ENCODE results near the gene PNKD. TPM values are rescaled to one million over a fixed set of nuclear protein-coding genes. Genes with fewer than 3 reads are reported as not detected.
"Not testable (repeated sequence)": the region's sequence is repeated elsewhere in the genome, so short reads cannot be mapped to it uniquely, and the experiment has no call there.

PNKD gene
- total and polyA plus RNA-seq, 10 of the 15 experiments (the other 5 are each of a cell fraction or from before 2014, with no cell fraction given): 27.2 to 106 (median 61.3) TPM

DNA sequence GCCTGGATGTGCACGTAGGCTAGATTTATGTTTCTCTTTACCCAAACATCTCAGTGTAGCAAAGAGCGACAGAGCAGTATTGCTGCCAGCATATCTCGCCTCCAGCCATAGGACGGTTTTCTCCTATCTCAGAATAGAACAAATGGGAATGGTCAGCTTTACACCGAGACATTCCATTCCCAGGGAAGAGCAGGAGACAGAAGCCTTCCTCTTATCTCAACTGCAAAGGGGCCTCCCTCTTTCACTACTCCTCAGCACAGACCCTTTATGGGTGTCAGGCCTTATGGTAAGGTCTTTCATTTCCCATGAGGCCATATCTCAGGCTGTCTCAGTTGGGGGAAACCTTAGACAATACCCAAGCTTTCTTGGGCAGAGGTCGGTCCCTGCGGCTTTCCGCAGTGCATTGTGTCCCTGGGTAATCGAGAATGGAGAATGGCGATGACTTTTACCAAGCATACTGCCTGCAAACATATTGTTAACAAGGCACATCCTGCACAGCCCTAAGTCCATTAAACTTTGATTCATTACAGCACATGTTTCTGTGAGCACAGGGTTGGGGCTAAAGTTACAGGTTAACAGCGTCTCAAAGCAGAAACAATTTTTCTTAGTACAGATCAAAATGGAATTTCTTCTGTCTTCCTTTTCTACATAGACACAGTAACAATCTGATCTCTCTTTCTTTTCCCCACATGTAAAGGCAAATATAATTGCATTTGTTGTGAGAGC, 41.4 kb downstream of the PNKD start:
- H3K36me3 ChIP-seq (ENCODE audit: control insufficient read depth in 2 of 2, insufficient read depth in 2 of 2, low read length in 1 of 2); H3K4me1 ChIP-seq (ENCODE audit: control insufficient read depth, insufficient read depth, low read length); H2AFZ ChIP-seq (ENCODE audit: control insufficient read depth, low read depth, low read length); H3K9ac ChIP-seq (ENCODE audit: control insufficient read depth, insufficient read depth, low read length); BruUV-seq (replicated peaks); DNase-seq (ENCODE audit: low read depth, low spot score); in situ Hi-C loops (cut with MboI); RAD21 ChIA-PET (ENCODE audit: unreplicated experiment); H3K4me2 ChIP-seq (ENCODE audit: control insufficient read depth, insufficient read depth); H3K27ac ChIP-seq (ENCODE audit: control insufficient read depth, insufficient read depth); intact Hi-C loops (cut with micrococcal nuclease; ENCODE audit: unreplicated experiment); H3K9me3 ChIP-seq (replicated peaks; ENCODE audit: control insufficient read depth, insufficient read depth, low read length); H3K27me3 ChIP-seq (replicated peaks in 1 of 2; ENCODE audit: control insufficient read depth in 2 of 2, insufficient read depth in 2 of 2, low read length in 1 of 2); H4K20me1 ChIP-seq (ENCODE audit: control insufficient read depth, insufficient read depth); ATAC-seq; H3K79me2 ChIP-seq (ENCODE audit: control insufficient read depth, insufficient read depth, low read length); FAIRE-seq; H3K4me3 ChIP-seq; POLR2A ChIA-PET: not testable (repeated sequence)
- ChIA-PET CTCF (interaction anchor here (1.7 kb wide), 1 partner anchor 44 kb away, joined by 6 read pairs; no protein-coding TSS in a partner anchor), SMC1A (ENCODE audit: uncharacterized antibody, unreplicated experiment) (interaction anchor here (0.7 to 1.1 kb wide), 3 partner anchors 10 to 82 kb away, joined by 3 to 4 read pairs (median 4); no protein-coding TSS in a partner anchor)
- 78% methylated on average over 11 of the region's 11 CpGs for WGBS (ENCODE audit: insufficient coverage, insufficient replicate concordance, low lambda C conversion rate, missing lambda C conversion rate)

DNA sequence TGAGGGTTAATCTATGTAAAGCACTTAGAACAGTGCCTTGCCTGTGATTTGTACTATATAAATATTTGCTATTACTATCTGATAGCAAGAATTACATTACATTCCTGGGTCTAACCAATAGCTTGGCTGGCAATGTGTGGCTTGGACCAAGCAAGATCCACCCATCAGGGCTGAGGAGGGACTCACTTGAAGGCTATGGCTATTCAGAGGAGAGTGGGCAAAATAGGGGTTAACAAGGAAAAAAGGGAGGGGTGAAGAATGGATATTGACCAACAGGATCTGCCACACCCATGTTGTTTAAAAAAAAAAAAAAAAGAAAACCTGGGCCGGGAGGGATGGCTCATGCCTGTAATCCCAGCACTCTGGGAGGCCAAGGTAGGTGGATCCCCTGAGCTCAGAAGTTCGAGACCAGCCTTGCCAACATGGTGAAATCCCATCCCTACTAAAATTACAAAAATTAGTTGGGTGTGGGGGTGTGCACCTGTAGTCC, 42.0 kb downstream of the PNKD start:
- CTCF ChIA-PET: interaction anchor here (1.7 kb wide), 1 partner anchor 44 kb away, joined by 6 read pairs; no protein-coding TSS in a partner anchor
- RAD21 ChIA-PET (ENCODE audit: unreplicated experiment): interaction anchor here (0.7 kb wide), 1 partner anchor 25 kb away, joined by 4 read pairs; no protein-coding TSS in a partner anchor
- no peaks in the 10 kb centered on the region for H3K79me2 ChIP-seq (ENCODE audit: control insufficient read depth, insufficient read depth, low read length)
- POLR2A ChIA-PET: no interaction called here
- no peak overlapping the region for H3K27ac ChIP-seq (ENCODE audit: control insufficient read depth, insufficient read depth)
- no peaks in the 10 kb centered on the region for H3K36me3 ChIP-seq (ENCODE audit: control insufficient read depth in 2 of 2, insufficient read depth in 2 of 2, low read length in 1 of 2)
- intact Hi-C loops (cut with micrococcal nuclease; ENCODE audit: unreplicated experiment): no loop called here
- H3K4me2 ChIP-seq (ENCODE audit: control insufficient read depth, insufficient read depth): no peak overlapping the region
- H3K9ac ChIP-seq (ENCODE audit: control insufficient read depth, insufficient read depth, low read length): no peak overlapping the region
- SMC1A ChIA-PET (ENCODE audit: uncharacterized antibody, unreplicated experiment): interaction anchor here (0.7 to 1.1 kb wide), 4 partner anchors 8 to 81 kb away, joined by 3 to 4 read pairs (median 4); no protein-coding TSS in a partner anchor
- H2AFZ ChIP-seq (ENCODE audit: control insufficient read depth, low read depth, low read length): no peak overlapping the region
- in situ Hi-C loops (cut with MboI): no loop called here
- H3K9me3 ChIP-seq (replicated peaks; ENCODE audit: control insufficient read depth, insufficient read depth, low read length): no peaks in the 10 kb centered on the region
- FAIRE-seq (no peak), DNase-seq (ENCODE audit: low read depth, low spot score) (no peak), ATAC-seq (no peak)
- H3K4me1 ChIP-seq (ENCODE audit: control insufficient read depth, insufficient read depth, low read length): no peaks in the 10 kb centered on the region; the same call in 1 of the 2 replicates
- BruUV-seq (replicated peaks): no TSS peak
- H3K4me3 ChIP-seq: no peak overlapping the region
- no peaks in the 10 kb centered on the region for H4K20me1 ChIP-seq (ENCODE audit: control insufficient read depth, insufficient read depth)
- WGBS (ENCODE audit: insufficient coverage, insufficient replicate concordance, low lambda C conversion rate, missing lambda C conversion rate): 36% methylated on average over 2 of the region's 2 CpGs
- no peaks in the 10 kb centered on the region for H3K27me3 ChIP-seq (replicated peaks in 1 of 2; ENCODE audit: control insufficient read depth in 2 of 2, insufficient read depth in 2 of 2, low read length in 1 of 2)
- TF ChIP-seq KLF5 (IDR thresholded peaks at IDR 0.05; ENCODE audit: partially characterized antibody) (no peak), RBBP5 (conservative IDR thresholded peaks at IDR 0.05) (no peak), EED (IDR thresholded peaks at IDR 0.05; ENCODE audit: low read depth) (no peak), NFYB (IDR thresholded peaks at IDR 0.05; ENCODE audit: insufficient read depth, low read depth, low read length) (no peak), RB1 (IDR thresholded peaks at IDR 0.05; ENCODE audit: borderline replicate concordance) (no peak), MTA2 (IDR thresholded peaks at IDR 0.05; ENCODE audit: low read depth) (no peak), ZBED1 (IDR thresholded peaks at IDR 0.05; ENCODE audit: borderline replicate concordance) (no peak), PAX5 (IDR thresholded peaks at IDR 0.05; ENCODE audit: borderline replicate concordance, low read depth, low read length) (no peak), NRF1 (conservative IDR thresholded peaks at IDR 0.05; ENCODE audit: low read depth, low read length) (no peak)
- TF ChIP-seq, protein P1, sequence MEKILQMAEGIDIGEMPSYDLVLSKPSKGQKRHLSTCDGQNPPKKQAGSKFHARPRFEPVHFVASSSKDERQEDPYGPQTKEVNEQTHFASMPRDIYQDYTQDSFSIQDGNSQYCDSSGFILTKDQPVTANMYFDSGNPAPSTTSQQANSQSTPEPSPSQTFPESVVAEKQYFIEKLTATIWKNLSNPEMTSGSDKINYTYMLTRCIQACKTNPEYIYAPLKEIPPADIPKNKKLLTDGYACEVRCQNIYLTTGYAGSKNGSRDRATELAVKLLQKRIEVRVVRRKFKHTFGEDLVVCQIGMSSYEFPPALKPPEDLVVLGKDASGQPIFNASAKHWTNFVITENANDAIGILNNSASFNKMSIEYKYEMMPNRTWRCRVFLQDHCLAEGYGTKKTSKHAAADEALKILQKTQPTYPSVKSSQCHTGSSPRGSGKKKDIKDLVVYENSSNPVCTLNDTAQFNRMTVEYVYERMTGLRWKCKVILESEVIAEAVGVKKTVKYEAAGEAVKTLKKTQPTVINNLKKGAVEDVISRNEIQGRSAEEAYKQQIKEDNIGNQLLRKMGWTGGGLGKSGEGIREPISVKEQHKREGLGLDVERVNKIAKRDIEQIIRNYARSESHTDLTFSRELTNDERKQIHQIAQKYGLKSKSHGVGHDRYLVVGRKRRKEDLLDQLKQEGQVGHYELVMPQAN (conservative IDR thresholded peaks at IDR 0.05): no peak
- TF ChIP-seq, protein P2, sequence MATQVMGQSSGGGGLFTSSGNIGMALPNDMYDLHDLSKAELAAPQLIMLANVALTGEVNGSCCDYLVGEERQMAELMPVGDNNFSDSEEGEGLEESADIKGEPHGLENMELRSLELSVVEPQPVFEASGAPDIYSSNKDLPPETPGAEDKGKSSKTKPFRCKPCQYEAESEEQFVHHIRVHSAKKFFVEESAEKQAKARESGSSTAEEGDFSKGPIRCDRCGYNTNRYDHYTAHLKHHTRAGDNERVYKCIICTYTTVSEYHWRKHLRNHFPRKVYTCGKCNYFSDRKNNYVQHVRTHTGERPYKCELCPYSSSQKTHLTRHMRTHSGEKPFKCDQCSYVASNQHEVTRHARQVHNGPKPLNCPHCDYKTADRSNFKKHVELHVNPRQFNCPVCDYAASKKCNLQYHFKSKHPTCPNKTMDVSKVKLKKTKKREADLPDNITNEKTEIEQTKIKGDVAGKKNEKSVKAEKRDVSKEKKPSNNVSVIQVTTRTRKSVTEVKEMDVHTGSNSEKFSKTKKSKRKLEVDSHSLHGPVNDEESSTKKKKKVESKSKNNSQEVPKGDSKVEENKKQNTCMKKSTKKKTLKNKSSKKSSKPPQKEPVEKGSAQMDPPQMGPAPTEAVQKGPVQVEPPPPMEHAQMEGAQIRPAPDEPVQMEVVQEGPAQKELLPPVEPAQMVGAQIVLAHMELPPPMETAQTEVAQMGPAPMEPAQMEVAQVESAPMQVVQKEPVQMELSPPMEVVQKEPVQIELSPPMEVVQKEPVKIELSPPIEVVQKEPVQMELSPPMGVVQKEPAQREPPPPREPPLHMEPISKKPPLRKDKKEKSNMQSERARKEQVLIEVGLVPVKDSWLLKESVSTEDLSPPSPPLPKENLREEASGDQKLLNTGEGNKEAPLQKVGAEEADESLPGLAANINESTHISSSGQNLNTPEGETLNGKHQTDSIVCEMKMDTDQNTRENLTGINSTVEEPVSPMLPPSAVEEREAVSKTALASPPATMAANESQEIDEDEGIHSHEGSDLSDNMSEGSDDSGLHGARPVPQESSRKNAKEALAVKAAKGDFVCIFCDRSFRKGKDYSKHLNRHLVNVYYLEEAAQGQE (IDR thresholded peaks at IDR 0.05; ENCODE audit: low read depth, low read length): no peak
